ENCODE results near the gene ZNF554.
"Not testable (repeated sequence)": the region's sequence is repeated elsewhere in the genome, so short reads cannot be mapped to it uniquely, and the experiment has no call there.

Gene ZNF554

GRCh38 chr19:2790557-2791271 is 29.0 kb upstream of the ZNF554 start:
- no peak for DNase-seq (ENCODE audit: low spot score)

GRCh38 chr19:2791440-2791839 is 28.2 kb upstream of the ZNF554 start:
- no peak for DNase-seq (ENCODE audit: low spot score)

- no peak for DNase-seq (ENCODE audit: low spot score)
Observed at GRCh38 chr19:2791876-2792275, 27.8 kb upstream of the ZNF554 start.

- DNase-seq (ENCODE audit: low spot score), result not testable (repeated sequence)
Observed at GRCh38 chr19:2792666-2793065, 27.0 kb upstream of the ZNF554 start.

GRCh38 chr19:2793126-2793525 is 26.5 kb upstream of the ZNF554 start:
- DNase-seq (ENCODE audit: low spot score), result no peak

GRCh38 chr19:2793577-2793976 is 26.1 kb upstream of the ZNF554 start:
- no peak for DNase-seq (ENCODE audit: low spot score)

- DNase-seq (ENCODE audit: low spot score), result no peak
Observed at GRCh38 chr19:2795827-2796658, 23.6 kb upstream of the ZNF554 start.

- DNase-seq (ENCODE audit: low spot score), result no peak
Observed at GRCh38 chr19:2796659-2797266, 22.9 kb upstream of the ZNF554 start.

- no peak for DNase-seq (ENCODE audit: low spot score)
Observed at GRCh38 chr19:2797280-2797679, 22.4 kb upstream of the ZNF554 start.

- no peak for DNase-seq (ENCODE audit: low spot score)
Observed at GRCh38 chr19:2798158-2798685, 21.4 kb upstream of the ZNF554 start.

GRCh38 chr19:2798733-2799132 is 20.9 kb upstream of the ZNF554 start:
- DNase-seq (ENCODE audit: low spot score), result no peak

GRCh38 chr19:2799273-2800020 is 20.2 kb upstream of the ZNF554 start:
- no peak for DNase-seq (ENCODE audit: low spot score)

- DNase-seq (ENCODE audit: low spot score), result no peak
Observed at GRCh38 chr19:2800506-2800905, 19.2 kb upstream of the ZNF554 start.

- DNase-seq (ENCODE audit: low spot score), result no peak
Observed at GRCh38 chr19:2802826-2803225, 16.8 kb upstream of the ZNF554 start.

- DNase-seq (ENCODE audit: low spot score), result no peak
Observed at GRCh38 chr19:2803486-2804155, 16.0 kb upstream of the ZNF554 start.

- no peak for DNase-seq (ENCODE audit: low spot score)
Observed at GRCh38 chr19:2804156-2805004, 15.3 kb upstream of the ZNF554 start.

- DNase-seq (ENCODE audit: low spot score), result no peak
Observed at GRCh38 chr19:2805261-2805900, 14.3 kb upstream of the ZNF554 start.

GRCh38 chr19:2805991-2806649 is 13.5 kb upstream of the ZNF554 start:
- DNase-seq (ENCODE audit: low spot score), result no peak

GRCh38 chr19:2806736-2807378 is 12.8 kb upstream of the ZNF554 start:
- no peak for DNase-seq (ENCODE audit: low spot score)

Data from hepatic stellate cell (primary cell).